Stomach (tissue), 4 donors: ENCODE data around the gene PRRT4.

Experiments used
- EP300 ChIP-seq: sonication (generic); formaldehyde crosslinking; IDR thresholded peaks from one replicate; pipeline ENCODE4 v1.6.1; 2017; ENCODE audit warnings: antibody characterized with exemption
- POLR2A ChIP-seq, 4 donors: fragments of 450-650 bp; IDR thresholded peaks; one replicate each; pipeline ENCODE4 v1.6.1; 2016; ENCODE audit warnings: antibody characterized with exemption in 4 of 4, control low read depth in 2 of 4, mild to moderate bottlenecking in 1 of 4, moderate library complexity in 1 of 4
- TF ChIP-seq, protein P1 (sequence below), 7 experiments: fragments of 450-650 bp in 4 of 7; fragments of 200-600 bp in 3 of 7; sonication (generic) in 3 of 7; IDR thresholded peaks; one replicate each; pipeline ENCODE4 v1.5.1; 2016 to 2019; ENCODE audit warnings: antibody characterized with exemption in 7 of 7, control low read depth in 2 of 7, mild to moderate bottlenecking in 1 of 7

DNA sequence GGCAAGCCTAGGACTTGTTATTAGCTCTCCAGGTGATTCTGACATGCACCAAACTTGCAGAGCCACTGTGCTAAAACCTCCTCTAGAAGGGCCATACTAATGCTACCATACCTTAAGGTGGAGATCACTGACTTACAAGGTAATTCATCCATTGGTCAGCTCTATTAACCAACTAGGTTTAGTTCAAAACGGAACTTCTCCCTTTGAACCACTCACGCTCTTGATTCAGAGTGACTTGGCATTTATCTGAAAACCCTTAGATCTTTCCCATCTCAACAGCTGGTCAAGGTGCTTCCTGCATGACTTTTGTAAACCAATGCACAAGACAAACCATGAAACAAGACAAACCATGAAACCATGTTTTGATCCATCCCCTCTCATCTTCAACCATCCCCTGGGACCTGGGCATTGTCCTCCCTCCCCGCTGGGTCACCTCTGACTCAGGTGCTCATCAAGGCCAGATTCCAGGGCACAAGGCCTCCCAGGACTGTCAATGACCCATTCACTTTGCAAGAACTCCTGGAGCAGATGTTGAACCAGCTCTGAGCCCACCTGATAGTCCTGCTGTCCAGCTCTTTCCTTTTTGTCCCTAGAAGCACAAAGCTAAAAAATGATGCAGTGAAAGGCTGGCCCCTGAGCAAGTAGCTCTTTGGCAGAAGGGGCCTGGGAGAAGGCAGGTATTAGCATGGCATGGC, 29.5 kb upstream of the PRRT4 start:
- TF ChIP-seq, protein P1, sequence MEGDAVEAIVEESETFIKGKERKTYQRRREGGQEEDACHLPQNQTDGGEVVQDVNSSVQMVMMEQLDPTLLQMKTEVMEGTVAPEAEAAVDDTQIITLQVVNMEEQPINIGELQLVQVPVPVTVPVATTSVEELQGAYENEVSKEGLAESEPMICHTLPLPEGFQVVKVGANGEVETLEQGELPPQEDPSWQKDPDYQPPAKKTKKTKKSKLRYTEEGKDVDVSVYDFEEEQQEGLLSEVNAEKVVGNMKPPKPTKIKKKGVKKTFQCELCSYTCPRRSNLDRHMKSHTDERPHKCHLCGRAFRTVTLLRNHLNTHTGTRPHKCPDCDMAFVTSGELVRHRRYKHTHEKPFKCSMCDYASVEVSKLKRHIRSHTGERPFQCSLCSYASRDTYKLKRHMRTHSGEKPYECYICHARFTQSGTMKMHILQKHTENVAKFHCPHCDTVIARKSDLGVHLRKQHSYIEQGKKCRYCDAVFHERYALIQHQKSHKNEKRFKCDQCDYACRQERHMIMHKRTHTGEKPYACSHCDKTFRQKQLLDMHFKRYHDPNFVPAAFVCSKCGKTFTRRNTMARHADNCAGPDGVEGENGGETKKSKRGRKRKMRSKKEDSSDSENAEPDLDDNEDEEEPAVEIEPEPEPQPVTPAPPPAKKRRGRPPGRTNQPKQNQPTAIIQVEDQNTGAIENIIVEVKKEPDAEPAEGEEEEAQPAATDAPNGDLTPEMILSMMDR (IDR thresholded peaks at IDR 0.05) = no peak
- no peak for TF ChIP-seq EP300
- TF ChIP-seq POLR2A (IDR thresholded peaks at IDR 0.05) = no peak
